GM12892 (cell line): ENCODE measurements around the gene DNASE1L3.
"Not testable (repeated sequence)": the region's sequence is repeated elsewhere in the genome, so short reads cannot be mapped to it uniquely, and the experiment has no call there.

Experiments
- DNase-seq: peaks from one replicate; pipeline ENCODE4 v3.0.0; 2011; ENCODE audit not compliant: insufficient read length
- FAIRE-seq: peaks from 2 replicates; lab custom pipeline; 2011; peaks lifted over from hg19 to GRCh38; lab: Jason Lieb, UNC
- POLR2A ChIP-seq: IDR thresholded peaks from 2 replicates; pipeline ENCODE4 v1.6.1; 2011; ENCODE audit warnings: low read depth, low read length, control low read depth
- POLR2AphosphoS5 ChIP-seq: IDR thresholded peaks from 2 replicates; pipeline ENCODE4 v1.6.1; 2011; ENCODE audit warnings: low read depth, low read length, control low read depth
- TAF1 ChIP-seq: IDR thresholded peaks from 2 replicates; pipeline ENCODE4 v1.6.1; 2011; ENCODE audit warnings: low read depth, mild to moderate bottlenecking, control low read depth, low read length, borderline replicate concordance

DNASE1L3 gene

GRCh38 chr3:58242340-58242739 lies 31.6 kb upstream of the DNASE1L3 start:
- FAIRE-seq (no peak), DNase-seq (no peak)
- TF ChIP-seq POLR2AphosphoS5 (no peak), POLR2A (no peak), TAF1 (no peak)

- TF ChIP-seq TAF1 (no peak), POLR2AphosphoS5 (no peak), POLR2A (no peak)
- FAIRE-seq (no peak), DNase-seq (no peak)
Measured at GRCh38 chr3:58241306-58242044, 30.7 kb upstream of the DNASE1L3 start.

GRCh38 chr3:58238830-58239229 lies 28.1 kb upstream of the DNASE1L3 start:
- FAIRE-seq (no peak), DNase-seq (no peak)
- TF ChIP-seq POLR2AphosphoS5: no peak
- no peak for TF ChIP-seq POLR2A
- no peak for TF ChIP-seq TAF1

GRCh38 chr3:58237941-58238681 lies 27.3 kb upstream of the DNASE1L3 start:
- TF ChIP-seq POLR2AphosphoS5 (no peak), POLR2A (no peak), TAF1 (no peak)
- DNase-seq (peak; percentile 26), FAIRE-seq (peak; percentile 87)

- no peak for TF ChIP-seq TAF1
- TF ChIP-seq POLR2A: no peak
- TF ChIP-seq POLR2AphosphoS5: no peak
- FAIRE-seq: peak; percentile 95
- DNase-seq: peak; percentile 85
Measured at GRCh38 chr3:58237238-58237940, 26.6 kb upstream of the DNASE1L3 start, which contains the start of gene ABHD6. TSS of gene ABHD6 (plus strand) at chr3:58237792. CDS start at chr3:58256587, 18,795 bp downstream.

- TF ChIP-seq POLR2AphosphoS5 (no peak), POLR2A (no peak), TAF1 (no peak)
- DNase-seq (no peak), FAIRE-seq (no peak)
Measured at GRCh38 chr3:58236527-58237237, 25.9 kb upstream of the DNASE1L3 start.

GRCh38 chr3:58235970-58236369 lies 25.2 kb upstream of the DNASE1L3 start:
- no peak for DNase-seq
- TF ChIP-seq POLR2A (no peak), TAF1 (no peak), POLR2AphosphoS5 (no peak)
- no peak for FAIRE-seq

- TF ChIP-seq POLR2A (no peak), POLR2AphosphoS5 (no peak), TAF1 (no peak)
- FAIRE-seq: peak; percentile 30
- no peak for DNase-seq
Measured at GRCh38 chr3:58234516-58234931, 23.8 kb upstream of the DNASE1L3 start.

GRCh38 chr3:58231666-58232065 lies 20.9 kb upstream of the DNASE1L3 start:
- TF ChIP-seq POLR2AphosphoS5 (no peak), POLR2A (no peak), TAF1 (no peak)
- FAIRE-seq (no peak), DNase-seq (no peak)

- no peak for FAIRE-seq
- TF ChIP-seq POLR2A (no peak), TAF1 (no peak), POLR2AphosphoS5 (no peak)
- no peak for DNase-seq
Measured at GRCh38 chr3:58230876-58231552, 20.2 kb upstream of the DNASE1L3 start.

GRCh38 chr3:58227933-58228332 lies 17.2 kb upstream of the DNASE1L3 start:
- DNase-seq, FAIRE-seq: not testable (repeated sequence)
